Measurements from ENCODE around the gene C1orf141.
A peak's percentile ranks its signal among the peaks of the same experiment; 100 is the strongest.
"Not testable (repeated sequence)": the region's sequence is repeated elsewhere in the genome, so short reads cannot be mapped to it uniquely, and the experiment has no call there.

Gene C1orf141

GRCh38 chr1:67166196-67166595 lies 31.4 kb upstream of the C1orf141 start, which contains the start of gene IL23R:
TSS of gene IL23R (plus strand) at chr1:67166454. CDS start at chr1:67168121, 1,667 bp downstream.
- DNase-seq (ENCODE audit: insufficient read length, low spot score), result no peak
- peak; percentile 72 for FAIRE-seq
- TF ChIP-seq TAF1 (IDR thresholded peaks at IDR 0.05; ENCODE audit: low read depth, low read length) (no peak; the same call in 1 of the 2 replicates), POU2F2 (IDR thresholded peaks at IDR 0.05; ENCODE audit: low read depth, low read length) (no peak), SPI1 (IDR thresholded peaks at IDR 0.05; ENCODE audit: low read depth, low read length) (peak; percentile 78)

DNA sequence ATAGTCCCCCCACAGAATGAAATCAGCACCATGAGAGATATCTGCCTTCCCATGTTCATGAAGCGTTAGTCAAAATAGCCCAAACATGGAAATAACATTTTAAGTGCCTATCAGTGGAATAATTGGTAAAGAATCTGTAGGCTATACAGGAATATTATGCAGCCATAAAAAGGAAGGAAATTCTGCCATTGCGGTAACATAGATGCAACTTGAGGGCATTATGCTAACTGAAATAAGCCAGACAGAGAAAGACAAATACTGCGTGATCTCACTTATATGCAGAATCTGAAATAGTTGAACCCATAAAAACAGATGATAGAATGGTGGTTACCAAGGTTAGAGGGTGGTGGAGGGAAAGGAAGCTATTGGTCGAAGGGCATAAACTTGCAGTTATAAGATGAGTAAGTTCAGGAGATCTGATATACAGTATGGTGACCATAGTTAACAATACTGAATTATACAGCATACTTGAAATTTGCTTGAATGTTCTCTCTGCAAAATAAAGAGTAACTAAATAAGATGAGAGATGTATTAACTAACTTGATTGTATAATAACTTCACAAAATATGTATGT lies 30.8 kb upstream of the C1orf141 start:
- FAIRE-seq (peak; percentile 69), DNase-seq (ENCODE audit: insufficient read length, low spot score) (no peak)
- no peak for TF ChIP-seq POU2F2 (IDR thresholded peaks at IDR 0.05; ENCODE audit: low read depth, low read length)
- TF ChIP-seq PAX5 (IDR thresholded peaks at IDR 0.05; ENCODE audit: insufficient read depth, low read length, severe bottlenecking), result no peak
- no peak for TF ChIP-seq SPI1 (IDR thresholded peaks at IDR 0.05; ENCODE audit: low read depth, low read length)
- no peak for TF ChIP-seq POLR2A (IDR thresholded peaks at IDR 0.05; ENCODE audit: low read depth, low read length)

- DNase-seq (ENCODE audit: insufficient read length, low spot score) (no peak), FAIRE-seq (no peak)
These were observed 28.2 kb upstream of the C1orf141 start for GRCh38 chr1:67162954-67163353.

GRCh38 chr1:67159233-67159632 lies 24.5 kb upstream of the C1orf141 start:
- no peak for DNase-seq (ENCODE audit: insufficient read length, low spot score)
- FAIRE-seq, result no peak
- TF ChIP-seq TAF1 (IDR thresholded peaks at IDR 0.05; ENCODE audit: low read depth, low read length), result no peak
- TF ChIP-seq POU2F2 (IDR thresholded peaks at IDR 0.05; ENCODE audit: low read depth, low read length), result no peak
- TF ChIP-seq POLR2A (IDR thresholded peaks at IDR 0.05; ENCODE audit: low read depth, low read length), result no peak
- TF ChIP-seq SPI1 (IDR thresholded peaks at IDR 0.05; ENCODE audit: low read depth, low read length), result no peak
- no peak for TF ChIP-seq PAX5 (IDR thresholded peaks at IDR 0.05; ENCODE audit: insufficient read depth, low read length, severe bottlenecking)

More at GRCh38 chr1:67162954-67163353, 28.2 kb upstream of the C1orf141 start:
- TF ChIP-seq PAX5 (IDR thresholded peaks at IDR 0.05; ENCODE audit: insufficient read depth, low read length, severe bottlenecking), result no peak
- TF ChIP-seq POU2F2 (IDR thresholded peaks at IDR 0.05; ENCODE audit: low read depth, low read length), result no peak
- no peak for TF ChIP-seq POLR2A (IDR thresholded peaks at IDR 0.05; ENCODE audit: low read depth, low read length)
- TF ChIP-seq TAF1 (IDR thresholded peaks at IDR 0.05; ENCODE audit: low read depth, low read length), result no peak

DNA sequence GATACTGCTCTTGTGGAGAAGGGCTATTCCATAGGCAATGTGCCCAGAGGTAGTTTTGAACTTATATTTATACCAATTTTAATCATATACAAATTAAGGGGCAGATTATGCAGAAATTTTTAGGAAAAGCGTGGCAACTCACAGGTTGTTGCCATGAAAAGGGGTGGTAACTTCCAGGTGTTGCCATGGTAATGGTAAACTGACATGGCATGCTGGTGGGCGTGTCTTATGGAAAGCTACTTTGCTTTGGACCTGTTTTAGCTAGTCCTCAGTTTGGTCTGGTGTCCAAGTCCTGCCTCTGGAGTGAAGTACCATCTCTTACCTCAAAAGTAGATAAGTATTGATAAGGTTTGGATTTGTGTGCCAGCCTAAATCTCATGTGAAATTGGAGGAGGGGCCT lies 23.6 kb upstream of the C1orf141 start:
- DNase-seq (ENCODE audit: insufficient read length, low spot score) (no peak), FAIRE-seq (peak; percentile 9)
- no peak for TF ChIP-seq POLR2AphosphoS5 (IDR thresholded peaks at IDR 0.05; ENCODE audit: low read depth, low read length)
- no peak for TF ChIP-seq SPI1 (IDR thresholded peaks at IDR 0.05; ENCODE audit: low read depth, low read length)
- no peak for TF ChIP-seq POLR2A (IDR thresholded peaks at IDR 0.05; ENCODE audit: low read depth, low read length)
- no peak for TF ChIP-seq PAX5 (IDR thresholded peaks at IDR 0.05; ENCODE audit: insufficient read depth, low read length, severe bottlenecking)
- TF ChIP-seq POU2F2 (IDR thresholded peaks at IDR 0.05; ENCODE audit: low read depth, low read length), result no peak
- no peak for TF ChIP-seq TAF1 (IDR thresholded peaks at IDR 0.05; ENCODE audit: low read depth, low read length)

DNA sequence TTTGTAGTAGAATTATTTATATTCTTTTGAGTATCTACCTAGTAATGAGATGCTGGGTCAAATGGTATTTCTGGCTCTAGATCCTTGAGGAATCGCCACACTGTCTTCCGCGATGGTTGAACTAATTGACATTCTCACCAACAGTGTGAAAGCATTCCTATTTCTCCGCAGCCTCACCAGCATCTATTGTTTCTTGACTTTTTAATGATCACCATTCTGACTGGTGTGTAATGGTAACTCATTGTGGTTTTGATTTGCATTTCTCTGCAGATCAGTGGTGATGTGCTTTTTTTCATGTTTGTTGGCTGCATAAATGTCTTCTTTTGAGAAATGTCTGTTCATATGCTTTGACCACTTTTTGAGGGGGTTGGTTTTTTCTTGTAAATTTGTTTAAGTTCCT lies 16.2 kb upstream of the C1orf141 start:
- no peak for DNase-seq (ENCODE audit: insufficient read length, low spot score)
- no peak for TF ChIP-seq POLR2AphosphoS5 (IDR thresholded peaks at IDR 0.05; ENCODE audit: low read depth, low read length)
- 0 out of 2 replicates have a peak, but pooled peaks have one; percentile 18 for TF ChIP-seq POU2F2 (IDR thresholded peaks at IDR 0.05; ENCODE audit: low read depth, low read length)
- TF ChIP-seq POLR2A (IDR thresholded peaks at IDR 0.05; ENCODE audit: low read depth, low read length), result no peak
- TF ChIP-seq SPI1 (IDR thresholded peaks at IDR 0.05; ENCODE audit: low read depth, low read length), result no peak
- FAIRE-seq, result no peak

- DNase-seq (ENCODE audit: insufficient read length, low spot score) (peak; percentile 38), FAIRE-seq (peak; percentile 76)
- TF ChIP-seq PAX5 (IDR thresholded peaks at IDR 0.05; ENCODE audit: insufficient read depth, low read length, severe bottlenecking) (no peak), SPI1 (IDR thresholded peaks at IDR 0.05; ENCODE audit: low read depth, low read length) (no peak), POLR2A (IDR thresholded peaks at IDR 0.05; ENCODE audit: low read depth, low read length) (no peak), POLR2AphosphoS5 (IDR thresholded peaks at IDR 0.05; ENCODE audit: low read depth, low read length) (no peak), TAF1 (IDR thresholded peaks at IDR 0.05; ENCODE audit: low read depth, low read length) (no peak), POU2F2 (IDR thresholded peaks at IDR 0.05; ENCODE audit: low read depth, low read length) (no peak)
These were observed 14.5 kb upstream of the C1orf141 start for GRCh38 chr1:67149179-67149770.

DNA sequence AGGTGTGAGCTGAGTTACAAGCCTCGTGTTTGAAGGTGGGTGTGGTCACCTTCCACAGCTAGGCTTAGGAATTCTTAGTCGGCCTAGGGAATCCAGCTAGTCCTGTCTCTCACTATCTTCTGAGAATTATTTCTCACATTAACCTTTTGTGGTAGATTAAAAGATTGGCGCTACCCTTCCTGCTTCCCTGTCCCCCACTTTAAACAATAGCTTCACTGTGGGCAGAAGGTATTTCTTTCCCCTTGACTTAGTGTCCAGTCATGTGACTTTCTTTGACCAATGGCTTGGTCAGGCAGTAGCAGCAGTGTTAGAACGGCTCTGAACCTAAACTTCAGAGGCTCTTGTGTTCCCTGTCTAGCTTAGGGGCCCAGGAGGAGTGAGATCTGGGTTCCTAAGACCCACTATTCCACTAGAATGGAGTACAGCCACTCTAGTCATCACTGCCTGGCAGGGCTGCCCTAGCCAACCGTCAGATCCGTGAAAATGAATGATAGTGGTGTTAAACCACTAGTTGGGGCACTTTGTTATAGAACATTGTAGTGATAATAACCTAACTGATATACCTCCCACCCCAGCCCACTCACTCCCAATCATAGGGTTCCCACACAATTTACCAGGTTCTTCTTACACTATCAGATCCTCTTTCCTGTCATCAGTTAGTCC lies 13.9 kb upstream of the C1orf141 start:
- DNase-seq (ENCODE audit: insufficient read length, low spot score), result no peak
- TF ChIP-seq POLR2AphosphoS5 (IDR thresholded peaks at IDR 0.05; ENCODE audit: low read depth, low read length), result no peak
- FAIRE-seq, result peak; percentile 57

GRCh38 chr1:67147973-67148372 lies 13.2 kb upstream of the C1orf141 start:
- DNase-seq (ENCODE audit: insufficient read length, low spot score), result not testable (repeated sequence)
- peak; percentile 26 for FAIRE-seq

DNA sequence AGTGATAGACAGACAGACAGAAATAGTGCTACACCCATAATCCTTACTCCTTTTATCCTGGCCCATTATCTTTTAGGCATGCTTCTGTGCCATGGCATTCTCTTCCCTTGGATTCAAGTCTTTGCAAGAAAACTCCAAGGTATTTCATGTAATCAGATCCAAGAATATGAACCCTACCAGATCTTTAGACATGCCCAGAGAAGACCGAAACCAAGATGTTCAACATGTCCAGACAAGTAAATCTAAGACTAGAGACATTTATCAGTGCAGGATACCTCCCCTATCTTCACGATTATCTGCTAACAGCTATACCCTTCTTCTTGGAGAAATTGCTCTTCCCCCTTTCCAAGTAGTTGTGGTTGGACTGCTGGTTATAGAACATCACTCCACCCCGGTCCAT lies 11.8 kb upstream of the C1orf141 start:
- DNase-seq (ENCODE audit: insufficient read length, low spot score) (no peak), FAIRE-seq (no peak)
- TF ChIP-seq SPI1 (IDR thresholded peaks at IDR 0.05; ENCODE audit: low read depth, low read length) (no peak), POU2F2 (IDR thresholded peaks at IDR 0.05; ENCODE audit: low read depth, low read length) (no peak), POLR2A (IDR thresholded peaks at IDR 0.05; ENCODE audit: low read depth, low read length) (no peak), TAF1 (IDR thresholded peaks at IDR 0.05; ENCODE audit: low read depth, low read length) (no peak), PAX5 (IDR thresholded peaks at IDR 0.05; ENCODE audit: insufficient read depth, low read length, severe bottlenecking) (no peak), POLR2AphosphoS5 (IDR thresholded peaks at IDR 0.05; ENCODE audit: low read depth, low read length) (no peak)

All from GM12891 (cell line).